ENCODE measurements around the gene AQP1. TPM values are rescaled to one million over a fixed set of nuclear protein-coding genes. Genes with fewer than 3 reads are reported as not detected.

The AQP1 gene
- total RNA-seq, 1 donor from 2014 or later = 18.0 TPM

DNA sequence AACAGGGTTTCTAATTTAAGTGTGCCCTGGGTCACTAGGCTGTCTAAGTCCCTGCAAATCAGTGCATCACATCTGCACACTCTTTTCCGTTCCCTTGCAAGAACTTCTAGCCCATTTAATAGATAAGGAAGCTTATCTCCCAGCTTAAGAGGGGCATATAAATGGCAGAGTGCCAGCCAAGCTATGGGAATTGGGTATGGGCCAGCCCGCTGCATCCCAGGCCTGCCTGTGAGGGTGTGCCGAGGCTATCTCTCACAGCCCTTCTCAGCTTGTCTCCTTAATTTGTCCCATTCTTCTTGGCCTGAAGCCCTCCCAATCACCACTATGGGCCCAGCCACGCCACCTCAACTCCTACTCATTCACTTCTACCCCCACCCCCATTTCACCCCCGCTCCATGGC is 14.7 kb downstream of the AQP1 start:
- Mint-ChIP-seq H3K9me3 (ENCODE audit: low read depth) (peaks cover 7% of the 10 kb centered on the region), H3K36me3 (ENCODE audit: low read depth) (peaks cover 1% of the 10 kb centered on the region), H3K27me3 (ENCODE audit: low read depth) (no peaks in the 10 kb centered on the region), H3K4me1 (ENCODE audit: low read depth) (peaks cover 18% of the 10 kb centered on the region), H3K4me3 (ENCODE audit: unreplicated experiment) (no peak overlapping the region), H3K27ac (ENCODE audit: unreplicated experiment) (no peak overlapping the region)
- TF ChIP-seq CTCF (IDR thresholded peaks at IDR 0.05) = no peak
- peak; percentile 35 for DNase-seq (ENCODE audit: low spot score)

DNA sequence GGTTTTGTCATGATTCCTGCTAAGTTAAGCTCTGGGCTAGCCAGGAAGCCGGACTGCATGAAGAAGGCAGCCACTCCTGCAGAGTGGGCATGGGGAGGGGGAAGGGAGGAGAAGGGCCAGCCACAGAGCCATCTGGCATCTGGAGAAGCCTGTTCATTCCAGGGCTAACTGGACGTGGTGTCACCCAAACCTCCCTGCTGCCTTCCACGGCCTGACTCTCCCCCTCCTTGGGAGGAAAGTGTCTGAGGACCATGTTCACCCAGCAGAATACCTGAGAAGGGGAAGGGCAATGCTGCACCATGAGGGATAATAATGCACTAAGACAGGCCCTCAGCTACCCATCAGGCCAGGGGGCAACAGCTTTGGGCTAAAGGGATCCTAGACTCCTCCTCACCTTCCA is 15.4 kb downstream of the AQP1 start:
- Mint-ChIP-seq H3K4me3 (ENCODE audit: unreplicated experiment) (no peak overlapping the region), H3K9me3 (ENCODE audit: low read depth) (peaks cover 7% of the 10 kb centered on the region), H3K36me3 (ENCODE audit: low read depth) (peaks cover 1% of the 10 kb centered on the region), H3K4me1 (ENCODE audit: low read depth) (peaks cover 20% of the 10 kb centered on the region), H3K27ac (ENCODE audit: unreplicated experiment) (no peak overlapping the region), H3K27me3 (ENCODE audit: low read depth) (no peaks in the 10 kb centered on the region)
- TF ChIP-seq CTCF (IDR thresholded peaks at IDR 0.05) = no peak
- peak; percentile 43 for DNase-seq (ENCODE audit: low spot score)

- H3K4me3 Mint-ChIP-seq (ENCODE audit: unreplicated experiment) = no peak overlapping the region
- H3K4me1 Mint-ChIP-seq (ENCODE audit: low read depth) = peaks cover 16% of the 10 kb centered on the region
- no peak overlapping the region for H3K27ac Mint-ChIP-seq (ENCODE audit: unreplicated experiment)
- DNase-seq (ENCODE audit: low spot score) = no peak
- H3K27me3 Mint-ChIP-seq (ENCODE audit: low read depth) = no peaks in the 10 kb centered on the region
- peaks cover 7% of the 10 kb centered on the region for H3K9me3 Mint-ChIP-seq (ENCODE audit: low read depth)
- no peak for TF ChIP-seq CTCF (IDR thresholded peaks at IDR 0.05)
- H3K36me3 Mint-ChIP-seq (ENCODE audit: low read depth) = peaks cover 1% of the 10 kb centered on the region
Observed at GRCh38 chr7:30927559-30927958, 15.9 kb downstream of the AQP1 start.

DNA sequence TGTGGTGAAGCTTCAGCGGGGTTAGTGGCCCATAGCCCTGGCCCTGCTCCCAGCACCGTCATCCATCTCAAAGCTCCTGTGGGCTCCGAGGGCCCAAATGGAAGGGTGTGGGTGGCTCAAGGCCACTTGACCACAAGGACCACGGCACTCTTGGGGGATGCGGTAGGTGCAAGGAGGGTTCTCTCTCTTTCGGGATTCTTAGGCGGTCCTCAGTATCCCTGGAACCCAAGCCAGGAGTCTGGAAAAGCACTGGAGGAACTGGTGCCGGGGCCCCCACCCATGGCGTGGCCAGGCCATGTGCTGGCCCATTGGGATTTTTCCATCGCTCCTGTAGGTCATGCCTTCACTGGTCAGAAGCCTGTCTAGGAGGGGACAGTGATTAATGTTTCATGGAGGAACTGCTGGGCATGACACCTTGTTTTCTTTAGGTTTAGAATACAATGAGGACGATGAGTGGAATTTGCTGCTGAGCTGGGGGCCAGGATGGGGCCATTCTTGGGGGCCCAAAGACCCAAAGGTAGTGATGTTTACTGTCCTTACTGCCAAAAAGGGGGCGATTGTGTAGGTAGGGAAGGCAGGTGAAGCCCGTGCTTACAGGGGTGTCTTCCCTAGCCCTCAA is 16.7 kb downstream of the AQP1 start:
- peak; percentile 65 for DNase-seq (ENCODE audit: low spot score)
- Mint-ChIP-seq H3K4me1 (ENCODE audit: low read depth) (peaks cover 16% of the 10 kb centered on the region), H3K27me3 (ENCODE audit: low read depth) (no peaks in the 10 kb centered on the region), H3K9me3 (ENCODE audit: low read depth) (peaks cover 7% of the 10 kb centered on the region), H3K27ac (ENCODE audit: unreplicated experiment) (no peak overlapping the region), H3K4me3 (ENCODE audit: unreplicated experiment) (no peak overlapping the region), H3K36me3 (ENCODE audit: low read depth) (peaks cover 1% of the 10 kb centered on the region)
- no peak for TF ChIP-seq CTCF (IDR thresholded peaks at IDR 0.05)

- DNase-seq (ENCODE audit: low spot score) = no peak
- peaks cover 7% of the 10 kb centered on the region for H3K9me3 Mint-ChIP-seq (ENCODE audit: low read depth)
- no peak for TF ChIP-seq CTCF (IDR thresholded peaks at IDR 0.05)
- H3K36me3 Mint-ChIP-seq (ENCODE audit: low read depth) = peaks cover 1% of the 10 kb centered on the region
- no peak overlapping the region for H3K27ac Mint-ChIP-seq (ENCODE audit: unreplicated experiment)
- H3K4me3 Mint-ChIP-seq (ENCODE audit: unreplicated experiment) = no peak overlapping the region
- no peaks in the 10 kb centered on the region for H3K27me3 Mint-ChIP-seq (ENCODE audit: low read depth)
- H3K4me1 Mint-ChIP-seq (ENCODE audit: low read depth) = peaks cover 16% of the 10 kb centered on the region
Observed at GRCh38 chr7:30929686-30930085, 18.0 kb downstream of the AQP1 start.

All from chondrocyte (in vitro differentiated cells).